Ishikawa (cell line): ENCODE results near the gene CLEC14A.

Experiments
- CEBPB ChIP-seq: IDR thresholded peaks from 2 replicates; pipeline ENCODE4 v1.6.1; 2012
- CREB1 ChIP-seq: IDR thresholded peaks from 2 replicates; pipeline ENCODE4 v1.6.1; 2012; ENCODE audit warnings: low read depth
- EGR1 ChIP-seq: IDR thresholded peaks from 2 replicates; pipeline ENCODE4 v1.6.1; 2012
- EP300 ChIP-seq: IDR thresholded peaks from 2 replicates; pipeline ENCODE4 v1.6.1; 2012; ENCODE audit warnings: borderline replicate concordance
- FOXM1 ChIP-seq: IDR thresholded peaks from 2 replicates; pipeline ENCODE4 v1.6.1; 2012; ENCODE audit warnings: low read depth, borderline replicate concordance
- NFIC ChIP-seq: IDR thresholded peaks from 2 replicates; pipeline ENCODE4 v1.6.1; 2012
- RAD21 ChIP-seq: IDR thresholded peaks from 2 replicates; pipeline ENCODE4 v1.6.1; 2012; ENCODE audit warnings: low read depth
- TAF1 ChIP-seq: IDR thresholded peaks from 2 replicates; pipeline ENCODE4 v1.6.1; 2012; ENCODE audit warnings: low read depth, mild to moderate bottlenecking
- TCF12 ChIP-seq: IDR thresholded peaks from 2 replicates; pipeline ENCODE4 v1.6.1; 2012; ENCODE audit warnings: low read depth
- TEAD4 ChIP-seq: IDR thresholded peaks from 2 replicates; pipeline ENCODE4 v1.6.1; 2012
- YY1 ChIP-seq: IDR thresholded peaks from 2 replicates; pipeline ENCODE4 v1.6.1; 2012; ENCODE audit warnings: low read depth
- ZBTB7A ChIP-seq: IDR thresholded peaks from 2 replicates; pipeline ENCODE4 v1.6.1; 2012; ENCODE audit warnings: low read depth
- TF ChIP-seq, protein P1 (sequence below): IDR thresholded peaks from 2 replicates; pipeline ENCODE4 v1.6.1; 2012; ENCODE audit warnings: low read depth, mild to moderate bottlenecking
- TF ChIP-seq, protein P2 (sequence below): IDR thresholded peaks from 2 replicates; pipeline ENCODE4 v1.6.1; 2012
- TF ChIP-seq, protein P3 (sequence below): IDR thresholded peaks from 2 replicates; pipeline ENCODE4 v1.6.1; 2012

Gene CLEC14A, protein sequence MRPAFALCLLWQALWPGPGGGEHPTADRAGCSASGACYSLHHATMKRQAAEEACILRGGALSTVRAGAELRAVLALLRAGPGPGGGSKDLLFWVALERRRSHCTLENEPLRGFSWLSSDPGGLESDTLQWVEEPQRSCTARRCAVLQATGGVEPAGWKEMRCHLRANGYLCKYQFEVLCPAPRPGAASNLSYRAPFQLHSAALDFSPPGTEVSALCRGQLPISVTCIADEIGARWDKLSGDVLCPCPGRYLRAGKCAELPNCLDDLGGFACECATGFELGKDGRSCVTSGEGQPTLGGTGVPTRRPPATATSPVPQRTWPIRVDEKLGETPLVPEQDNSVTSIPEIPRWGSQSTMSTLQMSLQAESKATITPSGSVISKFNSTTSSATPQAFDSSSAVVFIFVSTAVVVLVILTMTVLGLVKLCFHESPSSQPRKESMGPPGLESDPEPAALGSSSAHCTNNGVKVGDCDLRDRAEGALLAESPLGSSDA

DNA sequence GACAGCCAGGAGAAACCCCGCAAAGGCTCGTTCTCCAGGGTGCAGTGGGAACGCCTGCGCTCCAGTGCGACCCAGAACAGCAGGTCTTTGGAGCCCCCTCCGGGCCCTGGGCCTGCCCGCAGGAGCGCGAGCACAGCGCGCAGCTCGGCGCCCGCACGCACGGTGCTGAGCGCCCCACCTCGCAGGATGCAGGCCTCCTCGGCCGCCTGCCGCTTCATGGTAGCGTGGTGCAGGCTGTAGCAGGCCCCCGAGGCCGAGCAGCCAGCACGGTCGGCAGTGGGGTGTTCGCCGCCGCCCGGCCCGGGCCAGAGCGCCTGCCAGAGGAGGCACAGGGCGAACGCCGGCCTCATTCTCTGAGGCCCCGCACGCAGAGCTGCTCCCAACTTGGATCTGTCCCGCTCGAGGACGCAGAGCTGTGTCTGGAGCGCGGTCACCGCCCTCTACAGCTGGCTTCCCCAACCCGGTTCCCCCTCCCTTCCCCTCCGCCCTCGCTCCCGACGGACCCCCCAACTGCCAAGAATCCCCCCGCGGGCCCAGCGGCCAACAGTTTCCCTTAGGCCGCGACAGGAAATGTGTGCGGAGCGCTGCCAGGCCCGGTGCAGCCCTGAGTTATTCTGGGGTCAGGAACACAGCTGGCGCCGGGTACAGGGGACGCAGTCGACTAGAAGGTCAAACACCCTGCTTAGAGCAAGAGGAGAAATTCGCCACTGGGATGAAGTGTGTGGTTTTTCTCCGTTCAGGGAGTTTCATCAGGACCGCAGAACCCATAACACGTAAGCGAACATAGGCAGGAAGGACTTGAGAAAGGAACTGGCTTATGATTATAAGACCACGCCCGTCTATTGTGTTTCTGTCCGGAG is at the start of gene CLEC14A:
CLEC14A (minus strand) TSS at position 421 of the 860 bp plus-strand sequence; CDS start at position 350, 71 bp downstream.
- TF ChIP-seq NFIC = no peak
- no peak for TF ChIP-seq TCF12
- TF ChIP-seq EP300 = no peak
- TF ChIP-seq CEBPB = no peak
- TF ChIP-seq ZBTB7A = no peak
- TF ChIP-seq, protein P1, sequence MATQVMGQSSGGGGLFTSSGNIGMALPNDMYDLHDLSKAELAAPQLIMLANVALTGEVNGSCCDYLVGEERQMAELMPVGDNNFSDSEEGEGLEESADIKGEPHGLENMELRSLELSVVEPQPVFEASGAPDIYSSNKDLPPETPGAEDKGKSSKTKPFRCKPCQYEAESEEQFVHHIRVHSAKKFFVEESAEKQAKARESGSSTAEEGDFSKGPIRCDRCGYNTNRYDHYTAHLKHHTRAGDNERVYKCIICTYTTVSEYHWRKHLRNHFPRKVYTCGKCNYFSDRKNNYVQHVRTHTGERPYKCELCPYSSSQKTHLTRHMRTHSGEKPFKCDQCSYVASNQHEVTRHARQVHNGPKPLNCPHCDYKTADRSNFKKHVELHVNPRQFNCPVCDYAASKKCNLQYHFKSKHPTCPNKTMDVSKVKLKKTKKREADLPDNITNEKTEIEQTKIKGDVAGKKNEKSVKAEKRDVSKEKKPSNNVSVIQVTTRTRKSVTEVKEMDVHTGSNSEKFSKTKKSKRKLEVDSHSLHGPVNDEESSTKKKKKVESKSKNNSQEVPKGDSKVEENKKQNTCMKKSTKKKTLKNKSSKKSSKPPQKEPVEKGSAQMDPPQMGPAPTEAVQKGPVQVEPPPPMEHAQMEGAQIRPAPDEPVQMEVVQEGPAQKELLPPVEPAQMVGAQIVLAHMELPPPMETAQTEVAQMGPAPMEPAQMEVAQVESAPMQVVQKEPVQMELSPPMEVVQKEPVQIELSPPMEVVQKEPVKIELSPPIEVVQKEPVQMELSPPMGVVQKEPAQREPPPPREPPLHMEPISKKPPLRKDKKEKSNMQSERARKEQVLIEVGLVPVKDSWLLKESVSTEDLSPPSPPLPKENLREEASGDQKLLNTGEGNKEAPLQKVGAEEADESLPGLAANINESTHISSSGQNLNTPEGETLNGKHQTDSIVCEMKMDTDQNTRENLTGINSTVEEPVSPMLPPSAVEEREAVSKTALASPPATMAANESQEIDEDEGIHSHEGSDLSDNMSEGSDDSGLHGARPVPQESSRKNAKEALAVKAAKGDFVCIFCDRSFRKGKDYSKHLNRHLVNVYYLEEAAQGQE = no peak
- no peak for TF ChIP-seq TAF1
- TF ChIP-seq, protein P2, sequence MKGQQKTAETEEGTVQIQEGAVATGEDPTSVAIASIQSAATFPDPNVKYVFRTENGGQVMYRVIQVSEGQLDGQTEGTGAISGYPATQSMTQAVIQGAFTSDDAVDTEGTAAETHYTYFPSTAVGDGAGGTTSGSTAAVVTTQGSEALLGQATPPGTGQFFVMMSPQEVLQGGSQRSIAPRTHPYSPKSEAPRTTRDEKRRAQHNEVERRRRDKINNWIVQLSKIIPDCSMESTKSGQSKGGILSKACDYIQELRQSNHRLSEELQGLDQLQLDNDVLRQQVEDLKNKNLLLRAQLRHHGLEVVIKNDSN = no peak
- no peak for TF ChIP-seq EGR1
- no peak for TF ChIP-seq TEAD4
- TF ChIP-seq YY1 = no peak
- TF ChIP-seq FOXM1 = no peak
- no peak for TF ChIP-seq CREB1
- TF ChIP-seq RAD21 = no peak
- TF ChIP-seq, protein P3, sequence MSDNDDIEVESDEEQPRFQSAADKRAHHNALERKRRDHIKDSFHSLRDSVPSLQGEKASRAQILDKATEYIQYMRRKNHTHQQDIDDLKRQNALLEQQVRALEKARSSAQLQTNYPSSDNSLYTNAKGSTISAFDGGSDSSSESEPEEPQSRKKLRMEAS = no peak

DNA sequence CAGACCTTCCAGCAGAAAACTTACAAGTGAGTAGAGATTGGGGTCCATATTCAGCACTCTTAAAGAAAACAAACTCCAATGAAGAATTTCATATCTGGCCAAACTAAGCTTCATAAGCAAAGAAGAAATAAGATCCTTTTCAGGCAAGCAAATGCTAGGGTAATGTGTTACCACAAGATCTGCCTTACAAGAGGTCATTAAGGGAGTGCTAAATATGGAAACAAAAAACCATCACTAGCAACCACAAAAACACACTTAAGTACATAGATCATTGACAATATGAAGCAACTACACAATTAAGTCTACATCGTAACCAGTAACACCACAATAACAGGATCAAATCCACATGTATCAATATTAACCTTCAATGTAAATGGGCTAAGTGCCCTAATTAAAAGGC is 47.1 kb upstream of the CLEC14A start:
- no peak for TF ChIP-seq CEBPB
- no peak for TF ChIP-seq FOXM1
- no peak for TF ChIP-seq YY1
- no peak for TF ChIP-seq CREB1
- no peak for TF ChIP-seq ZBTB7A
- TF ChIP-seq, protein P2 = no peak
- no peak for TF ChIP-seq TCF12
- no peak for TF ChIP-seq TAF1
- TF ChIP-seq TEAD4 = no peak
- no peak for TF ChIP-seq EGR1
- no peak for TF ChIP-seq EP300
- no peak for TF ChIP-seq NFIC
- no peak for TF ChIP-seq RAD21
- TF ChIP-seq, protein P1 = no peak
- TF ChIP-seq, protein P3 = no peak

DNA sequence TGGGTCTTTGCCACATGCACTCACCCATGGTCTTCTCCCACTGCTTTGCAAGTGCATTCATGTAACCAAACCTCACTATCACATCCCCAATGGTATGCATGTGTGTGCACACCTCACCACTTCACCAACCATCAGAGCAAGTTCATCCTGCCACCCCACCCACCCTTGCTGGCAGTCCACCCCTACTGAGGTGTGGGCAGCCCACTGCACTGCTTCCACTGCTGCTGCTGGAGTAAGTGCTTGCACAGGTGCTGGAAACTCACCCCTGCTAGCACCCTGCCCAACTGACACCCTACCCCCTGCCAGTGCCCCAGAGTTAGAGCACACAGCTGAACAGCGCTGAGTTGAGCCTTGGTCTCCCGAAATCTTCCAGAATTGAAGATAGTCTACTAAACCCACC is 46.1 kb upstream of the CLEC14A start:
- TF ChIP-seq CREB1 = no peak
- no peak for TF ChIP-seq CEBPB
- TF ChIP-seq FOXM1 = no peak
- TF ChIP-seq, protein P1 = no peak
- TF ChIP-seq, protein P2 = no peak
- no peak for TF ChIP-seq TEAD4
- TF ChIP-seq RAD21 = no peak
- no peak for TF ChIP-seq TAF1
- no peak for TF ChIP-seq YY1
